HG03571 (cell line): ENCODE data around the gene CYB5D1.

Experiments used
- ATAC-seq: cut with Tn5 transposase; IDR thresholded peaks from one replicate; pipeline ENCODE4 v1.9.1; 2021; ENCODE audit not compliant: unreplicated experiment

Gene CYB5D1

GRCh38 chr17:7844292-7845154, 13.3 kb upstream of the CYB5D1 start:
- ATAC-seq, result peak; percentile 36

- ATAC-seq, result no peak
These were observed 12.3 kb upstream of the CYB5D1 start for GRCh38 chr17:7845359-7846062.

- ATAC-seq, result no peak
These were observed 11.6 kb upstream of the CYB5D1 start for GRCh38 chr17:7846063-7846735.

- no peak for ATAC-seq
These were observed 10.8 kb upstream of the CYB5D1 start for GRCh38 chr17:7846765-7847661.

- no peak for ATAC-seq
These were observed 9.6 kb upstream of the CYB5D1 start for GRCh38 chr17:7848131-7848579.

- no peak for ATAC-seq
These were observed 9.1 kb upstream of the CYB5D1 start for GRCh38 chr17:7848739-7849129.

- no peak for ATAC-seq
These were observed 8.6 kb upstream of the CYB5D1 start for GRCh38 chr17:7849130-7849750.

- ATAC-seq, result no peak
These were observed 7.9 kb upstream of the CYB5D1 start for GRCh38 chr17:7849751-7850504.

GRCh38 chr17:7850701-7851437, 6.9 kb upstream of the CYB5D1 start:
- no peak for ATAC-seq

- ATAC-seq, result peak; percentile 57
These were observed 6.2 kb upstream of the CYB5D1 start for GRCh38 chr17:7851438-7852261.

GRCh38 chr17:7852262-7852670, 5.5 kb upstream of the CYB5D1 start:
- ATAC-seq, result no peak

- ATAC-seq, result no peak
These were observed 4.7 kb upstream of the CYB5D1 start for GRCh38 chr17:7852919-7853690.

- ATAC-seq, result no peak
These were observed 4.1 kb upstream of the CYB5D1 start for GRCh38 chr17:7853691-7854038.

- no peak for ATAC-seq
These were observed 3.6 kb upstream of the CYB5D1 start for GRCh38 chr17:7854078-7854777.

GRCh38 chr17:7854851-7855659, 2.7 kb upstream of the CYB5D1 start, which contains the start of gene TMEM88:
TMEM88 (plus strand) TSS chr17:7855066; CDS start chr17:7855075, 9 bp downstream.
- ATAC-seq, result no peak

GRCh38 chr17:7855660-7856010, 2.2 kb upstream of the CYB5D1 start:
- no peak for ATAC-seq
